ENCODE results near the gene PSMC3IP.

The PSMC3IP gene

DNA sequence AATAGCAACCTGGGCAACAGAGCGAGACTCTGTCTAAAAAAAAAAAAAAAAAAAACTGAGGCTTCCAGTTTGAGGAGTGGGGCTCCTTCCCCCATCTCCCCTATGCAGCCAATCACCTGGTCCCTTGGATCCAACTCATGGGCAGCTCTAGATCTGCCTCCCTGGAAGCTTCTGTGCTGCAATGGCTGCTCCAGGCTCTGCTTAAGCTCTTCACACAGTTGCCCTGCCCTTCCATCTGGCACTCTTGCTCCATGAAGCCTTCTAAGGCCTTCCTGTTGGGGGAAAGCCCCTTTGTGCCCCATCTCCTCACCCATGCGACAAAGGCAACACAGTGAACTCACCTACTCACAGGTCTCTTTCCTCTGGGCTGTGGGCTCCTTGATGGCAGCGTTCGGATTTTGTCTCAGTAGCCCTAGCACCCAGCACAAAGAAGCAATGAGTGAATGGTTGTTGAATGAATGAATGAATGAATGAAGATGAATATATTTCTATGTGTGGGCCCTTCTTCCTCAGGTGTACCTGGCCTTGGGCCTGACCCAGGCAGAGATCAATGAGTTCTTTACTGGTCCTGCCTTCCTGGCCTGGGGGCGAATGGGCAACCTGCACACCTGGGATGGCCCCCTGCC is 39.6 kb downstream of the PSMC3IP start:
- no peak for DNase-seq

DNA sequence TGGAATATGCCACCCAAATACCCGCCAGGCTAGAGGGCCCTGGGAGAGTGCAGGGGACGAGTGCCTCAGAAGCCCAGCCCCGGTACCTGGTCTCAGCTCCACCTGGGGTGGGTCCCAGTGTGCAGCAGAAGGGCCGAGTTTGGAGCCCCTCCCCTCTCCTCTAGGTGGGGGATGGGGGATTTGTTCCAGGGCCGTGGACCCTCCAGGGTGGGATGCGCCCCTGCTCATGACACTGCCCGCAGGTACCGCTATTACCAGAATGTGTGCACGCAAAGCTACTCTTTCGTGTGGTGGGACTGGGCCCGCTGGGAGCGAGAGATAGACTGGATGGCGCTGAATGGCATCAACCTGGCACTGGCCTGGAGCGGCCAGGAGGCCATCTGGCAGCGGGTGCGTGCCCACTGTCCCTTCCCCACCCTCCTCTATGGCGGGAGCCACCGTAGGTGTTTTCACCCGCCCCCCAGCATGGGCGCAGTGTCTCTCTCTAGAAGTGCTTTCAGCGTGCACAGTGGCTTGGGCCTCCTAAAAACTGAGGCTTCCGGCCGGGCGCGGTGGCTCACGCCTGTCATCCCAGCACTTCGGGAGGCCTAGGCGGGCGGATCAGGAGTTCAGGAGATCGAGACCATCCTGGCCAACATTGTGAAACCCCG is 40.2 kb downstream of the PSMC3IP start:
- DNase-seq, result no peak

- DNase-seq, result peak; percentile 65
Measured at GRCh38 chr17:42536372-42537155, 41.0 kb downstream of the PSMC3IP start.

DNA sequence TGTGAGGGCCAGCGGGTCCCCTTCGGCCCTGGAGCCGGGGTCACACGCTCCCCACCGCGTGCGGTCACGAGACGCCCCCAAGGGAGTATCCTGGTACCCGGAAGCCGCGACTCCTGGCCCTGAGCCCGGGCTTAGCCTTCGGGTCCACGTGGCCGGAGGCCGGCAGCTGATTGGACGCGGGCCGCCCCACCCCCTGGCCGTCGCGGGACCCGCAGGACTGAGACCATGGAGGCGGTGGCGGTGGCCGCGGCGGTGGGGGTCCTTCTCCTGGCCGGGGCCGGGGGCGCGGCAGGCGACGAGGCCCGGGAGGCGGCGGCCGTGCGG is 41.5 kb downstream of the PSMC3IP start, which contains the start of gene NAGLU:
NAGLU (plus strand) TSS at position 194 of the 324 bp plus-strand sequence; CDS start at position 226, 32 bp downstream.
- DNase-seq, result peak; percentile 84

- no peak for DNase-seq
Measured at GRCh38 chr17:42535155-42536047, 42.1 kb downstream of the PSMC3IP start.

- peak; percentile 57 for DNase-seq
Measured at GRCh38 chr17:42531455-42532354, 45.8 kb downstream of the PSMC3IP start.

GRCh38 chr17:42530952-42531454 is 46.5 kb downstream of the PSMC3IP start:
- DNase-seq, result no peak

DNA sequence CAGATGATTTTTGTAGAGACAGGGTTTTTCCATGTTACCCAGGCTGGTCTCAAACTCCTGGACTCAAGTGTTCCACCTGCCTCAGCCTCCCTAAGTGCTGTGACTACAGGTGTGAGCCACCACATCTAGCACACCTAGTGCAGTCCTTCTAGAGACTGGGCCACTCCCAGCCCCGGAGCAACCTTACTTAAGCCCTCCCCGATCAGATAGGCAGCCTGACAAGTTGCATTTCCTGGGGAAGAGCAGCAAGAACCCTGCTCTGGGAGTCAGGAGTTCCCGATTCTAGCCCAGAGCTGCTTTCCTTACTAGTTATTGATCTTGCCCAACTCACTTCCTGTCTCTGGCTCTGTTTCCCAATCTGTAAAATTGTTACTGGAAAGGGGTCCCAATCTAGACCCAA is 48.5 kb downstream of the PSMC3IP start:
- no peak for DNase-seq

DNA sequence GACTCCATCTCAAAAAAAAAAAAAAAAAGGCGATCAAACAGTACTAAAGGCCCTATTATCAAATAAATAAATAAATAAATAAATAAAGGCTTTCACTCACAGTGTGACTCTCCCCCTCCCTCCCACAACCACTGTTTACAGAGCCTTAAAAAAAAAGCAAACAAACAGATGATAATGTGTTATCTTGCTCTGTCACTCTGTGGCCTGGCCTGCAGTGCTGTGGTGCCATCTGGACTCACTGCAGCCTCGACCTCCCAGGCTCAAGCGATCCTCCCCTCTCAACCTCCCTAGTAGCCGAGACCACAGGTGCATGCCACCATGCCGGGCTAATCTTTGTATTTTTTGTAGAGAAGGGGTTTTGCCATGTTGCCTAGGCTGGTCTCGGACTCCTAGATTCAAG is 49.6 kb downstream of the PSMC3IP start:
- DNase-seq, result no peak

GRCh38 chr17:42526031-42526444 is 51.5 kb downstream of the PSMC3IP start:
- no peak for DNase-seq

DNA sequence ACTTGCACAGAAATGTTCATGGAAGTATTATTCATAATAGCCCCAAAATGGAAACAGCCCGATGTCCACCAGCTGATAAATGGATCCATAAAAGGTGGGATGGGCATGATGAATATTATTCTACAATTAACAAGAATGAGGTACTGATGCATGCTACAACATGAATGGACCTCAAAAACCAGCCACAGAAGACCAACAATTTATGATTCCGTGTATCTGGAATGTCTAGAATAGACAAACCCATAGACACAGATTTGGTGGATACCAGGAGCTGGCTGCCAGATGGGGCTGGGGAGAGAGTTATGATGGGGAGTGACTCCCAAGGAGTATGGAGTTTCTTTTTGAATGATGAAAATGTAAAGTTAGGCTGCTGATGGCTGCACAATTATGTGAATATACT is 52.3 kb downstream of the PSMC3IP start:
- no peak for DNase-seq

GRCh38 chr17:42522798-42523278 is 54.7 kb downstream of the PSMC3IP start:
- DNase-seq, result no peak

Data from CD4-positive, alpha-beta T cell treated with Interleukin-15 for 1 hour (primary cell).